Measurements from ENCODE around the gene SRGAP3.

GRCh38 chr3:9009976-9010545, 239.4 kb downstream of the SRGAP3 start:
- TF ChIP-seq CTCF (IDR thresholded peaks at IDR 0.05) (no peak), POLR2A (IDR thresholded peaks at IDR 0.05) (no peak)

All from lower leg skin (tissue), 3 donors.